HG03135 (cell line): ENCODE data around the gene VAV2.
A peak's percentile ranks its signal among the peaks of the same experiment; 100 is the strongest.
"Not testable (repeated sequence)": the region's sequence is repeated elsewhere in the genome, so short reads cannot be mapped to it uniquely, and the experiment has no call there.

Experiments used
- ATAC-seq: cut with Tn5 transposase; IDR thresholded peaks from one replicate; pipeline ENCODE4 v1.9.1; 2021; ENCODE audit warnings: mild to moderate bottlenecking, moderate library complexity; ENCODE audit not compliant: unreplicated experiment

The VAV2 gene

DNA sequence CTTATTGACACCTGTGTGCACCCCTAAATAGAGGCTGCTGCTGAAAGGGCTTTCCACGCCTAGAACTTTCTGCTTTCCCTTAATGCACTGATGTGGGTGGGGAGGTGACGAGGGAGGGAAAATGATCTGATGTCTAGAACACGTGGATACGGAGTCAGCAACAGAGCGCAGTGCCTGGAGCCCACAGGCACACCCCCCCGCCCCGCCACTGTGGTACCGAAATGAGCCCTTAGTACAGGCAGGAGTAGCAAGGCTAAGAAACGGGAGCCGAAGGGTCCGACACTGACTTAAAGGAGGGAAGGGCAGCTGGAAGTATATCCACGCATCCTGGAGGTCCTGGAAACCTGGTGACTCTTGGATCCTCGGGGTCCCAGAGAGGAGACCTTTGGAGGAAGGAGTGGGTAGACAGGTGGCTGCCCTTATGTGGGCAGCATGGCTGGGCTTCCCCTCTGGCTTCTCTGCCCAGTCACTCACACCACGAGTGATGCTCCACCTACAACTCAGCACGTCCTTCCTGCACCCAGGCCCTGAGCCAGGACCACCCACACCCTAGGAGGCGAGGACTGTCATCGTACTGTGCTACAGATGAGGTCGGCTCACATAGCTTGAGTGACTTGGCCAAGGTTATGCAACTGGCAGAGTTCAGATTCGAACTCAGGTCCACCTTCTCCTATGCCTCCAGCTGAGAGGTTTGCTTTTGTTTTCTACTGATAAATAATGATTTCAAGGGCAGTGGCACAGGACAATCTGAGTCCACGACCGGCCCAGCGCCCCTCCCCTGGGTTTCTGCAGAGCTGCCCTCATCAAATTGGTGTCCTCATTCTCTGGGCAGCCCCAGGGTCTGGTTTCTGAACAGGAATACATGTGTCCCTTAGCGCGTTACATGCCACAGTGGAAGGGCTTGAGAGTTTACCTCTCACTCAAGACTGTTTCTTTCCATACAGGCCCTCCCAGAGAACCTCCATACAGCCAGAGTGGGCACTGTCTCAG lies 4.7 kb upstream of the VAV2 start:
- no peak for ATAC-seq

DNA sequence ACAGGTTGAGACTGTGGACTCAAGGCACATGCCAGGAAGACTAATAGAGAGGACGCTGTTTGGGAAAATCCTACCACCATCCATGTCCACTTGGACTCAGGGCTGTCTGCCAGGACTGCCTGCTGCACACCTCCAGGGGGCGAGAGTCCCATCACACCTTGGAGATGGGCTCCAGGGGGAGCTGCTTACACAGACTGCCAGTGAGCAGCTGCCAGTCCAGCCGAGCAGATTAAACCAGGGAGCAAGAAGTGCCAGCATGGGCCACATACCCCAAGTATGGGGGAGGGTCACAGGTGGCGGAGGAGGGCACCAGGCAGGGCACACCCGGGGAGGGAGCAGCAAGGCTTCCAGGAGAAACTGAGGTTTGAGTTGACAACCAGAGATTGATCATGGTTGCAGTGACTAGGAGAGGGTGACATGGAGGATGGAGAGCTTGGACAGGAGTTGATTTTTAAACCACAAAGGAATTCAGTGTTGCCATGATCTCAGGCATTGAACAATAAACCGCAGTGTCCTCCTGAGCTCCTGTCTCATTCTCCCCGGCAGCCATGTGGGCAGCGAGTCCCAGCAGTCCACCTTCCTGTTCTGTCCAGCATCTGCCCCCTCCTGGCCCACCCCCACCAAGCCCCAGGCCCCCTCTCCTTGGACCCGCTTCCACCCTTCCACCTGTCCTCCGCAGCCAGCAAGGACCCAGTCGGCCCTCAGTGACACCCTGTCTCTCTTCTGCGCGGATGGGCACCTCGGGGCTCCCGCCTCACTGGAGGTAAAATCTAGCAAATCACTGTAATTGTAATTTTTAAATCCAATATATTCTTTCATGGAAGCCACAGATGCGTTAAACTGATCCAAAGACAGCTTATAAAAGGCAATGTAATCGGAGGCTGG lies 3.1 kb upstream of the VAV2 start:
- no peak for ATAC-seq

DNA sequence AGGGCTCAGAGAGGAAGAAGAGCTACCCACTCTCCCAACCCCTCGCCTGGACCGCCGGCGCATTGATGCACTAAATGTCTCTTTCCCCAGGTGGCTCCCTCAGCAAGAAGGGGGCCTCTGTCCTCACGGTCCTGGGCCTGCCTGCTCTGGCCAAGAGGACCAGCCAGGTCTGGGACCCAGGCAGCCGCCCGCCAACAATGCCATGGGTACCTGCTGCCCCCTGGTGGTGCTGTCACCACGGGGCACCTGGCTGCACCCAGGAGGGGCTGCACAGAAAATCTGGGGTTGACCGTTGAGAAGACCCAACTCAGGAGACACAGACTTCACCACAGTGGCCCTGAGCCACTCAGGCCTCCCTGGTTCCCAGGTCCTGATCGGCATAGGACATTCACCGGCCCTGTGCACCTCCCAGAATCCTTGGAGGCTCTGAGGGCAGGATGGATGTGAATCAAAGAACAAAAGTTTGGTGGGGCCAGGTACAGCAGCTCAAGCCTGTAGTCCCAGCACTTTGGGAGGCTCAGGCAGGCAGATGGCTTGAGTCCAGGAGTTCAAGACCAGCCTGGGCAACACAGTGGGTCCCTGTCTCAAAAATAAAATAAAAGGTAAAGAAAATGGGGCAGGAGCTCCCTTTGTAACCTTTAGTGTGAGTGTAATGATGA lies 2.4 kb upstream of the VAV2 start:
- ATAC-seq: no peak

DNA sequence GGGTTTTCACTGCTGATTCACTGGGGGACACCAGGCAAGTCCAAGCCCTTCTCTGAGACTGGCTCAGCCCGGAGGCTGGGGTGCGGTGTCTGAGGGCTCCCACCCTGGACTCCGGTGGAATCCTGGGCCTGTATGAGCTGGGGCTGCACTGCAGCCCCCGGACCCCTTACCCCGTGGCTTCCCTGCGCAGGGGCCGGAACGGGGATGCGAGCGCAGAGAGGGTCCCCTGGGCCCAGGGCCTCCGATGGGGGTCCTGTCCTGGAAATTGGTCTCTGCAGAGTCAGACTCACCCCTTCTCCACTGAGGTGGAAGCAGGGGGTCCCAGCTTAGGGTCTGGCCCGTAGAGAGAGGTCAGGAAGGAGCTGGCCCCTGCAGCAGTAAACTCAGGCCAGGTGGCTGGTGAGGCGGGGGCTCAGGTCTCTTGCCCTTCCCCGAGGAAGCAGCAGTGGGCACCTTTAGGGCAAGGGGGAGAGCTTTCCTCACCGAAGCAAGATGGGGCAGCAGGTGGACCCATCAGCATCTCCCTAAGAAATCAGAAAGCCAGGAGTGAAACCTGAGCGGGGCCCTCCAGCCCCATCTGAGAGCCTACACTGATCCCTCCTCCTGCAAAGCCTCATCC lies 1.6 kb upstream of the VAV2 start:
- no peak for ATAC-seq

DNA sequence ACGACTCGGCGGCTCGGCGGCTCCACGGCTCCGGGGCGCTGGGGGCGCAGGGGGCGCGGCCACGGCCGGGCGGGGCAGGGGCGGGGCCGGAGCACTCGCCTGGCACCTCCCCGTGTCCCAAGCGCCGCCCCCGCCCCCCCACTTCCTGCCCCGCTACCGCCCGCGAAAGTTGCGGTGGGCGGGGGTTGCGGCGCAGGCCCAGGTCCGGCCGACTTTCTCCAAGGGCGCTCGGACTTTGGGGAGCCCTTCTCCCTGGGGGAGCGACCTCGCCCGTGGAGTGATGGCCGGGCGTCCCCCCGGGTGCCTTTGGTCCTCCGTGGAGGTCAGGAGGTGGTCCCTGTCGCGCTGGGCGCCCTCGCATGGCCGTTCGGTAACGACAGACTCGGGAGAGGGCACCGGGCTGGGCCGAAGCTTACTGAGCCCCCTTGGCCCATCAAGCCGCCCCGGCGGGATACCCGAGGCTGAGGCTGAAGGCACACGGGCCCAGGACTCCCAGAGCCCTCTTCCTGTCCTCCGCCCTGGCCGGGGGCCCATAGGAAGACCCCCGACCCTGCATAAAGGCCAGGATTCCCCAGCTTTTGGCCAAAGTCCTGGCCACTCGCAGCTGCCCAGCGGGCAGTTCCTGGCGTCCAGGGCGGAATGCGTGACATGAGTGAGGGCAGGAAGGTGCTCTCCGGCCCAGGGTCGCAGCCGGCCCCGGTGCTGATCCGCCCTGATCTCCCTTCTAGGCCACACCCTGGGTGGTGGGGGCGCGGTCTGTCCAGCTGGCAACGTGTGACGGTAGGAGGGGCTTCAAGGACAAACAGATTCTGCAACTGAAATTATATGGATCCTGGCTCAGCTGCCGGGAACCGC lies 883 bp upstream of the VAV2 start:
- peak; percentile 42 for ATAC-seq

DNA sequence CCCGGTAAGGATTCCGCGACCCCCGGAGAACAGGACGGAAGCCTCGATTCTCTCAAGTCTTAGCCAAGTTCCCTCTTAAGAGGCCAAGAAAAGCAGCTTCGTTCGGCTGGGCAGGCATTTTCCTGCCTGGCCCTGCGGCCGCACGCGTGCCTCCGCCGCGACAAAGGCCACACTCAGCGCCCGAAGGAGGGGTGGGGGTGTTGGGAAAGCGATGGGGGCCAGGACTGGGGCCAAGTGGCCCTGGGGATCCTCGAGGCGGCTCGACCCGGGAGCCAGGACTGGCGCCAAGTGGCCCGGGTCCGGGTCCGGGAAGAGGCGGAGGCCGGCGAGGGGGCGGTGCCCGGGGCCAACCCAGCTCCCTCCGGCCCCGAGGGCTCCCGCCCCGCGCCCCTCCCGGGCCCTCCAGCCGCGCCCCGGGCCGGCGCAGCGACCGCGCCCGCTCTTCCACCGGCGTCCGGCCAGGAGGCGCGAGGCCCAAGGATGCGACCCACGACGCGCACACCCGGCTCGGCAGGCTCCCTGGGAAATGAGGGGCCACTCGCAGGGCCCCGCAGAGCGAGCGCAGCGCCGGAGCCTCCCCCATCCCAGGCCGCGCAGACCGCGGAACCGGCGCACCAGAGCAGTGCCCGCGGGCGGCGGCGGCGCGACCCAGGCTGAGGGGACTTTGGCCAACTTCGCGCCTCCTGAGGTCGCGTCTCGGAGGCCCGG lies 756 bp downstream of the VAV2 start:
- peak; percentile 10 for ATAC-seq

DNA sequence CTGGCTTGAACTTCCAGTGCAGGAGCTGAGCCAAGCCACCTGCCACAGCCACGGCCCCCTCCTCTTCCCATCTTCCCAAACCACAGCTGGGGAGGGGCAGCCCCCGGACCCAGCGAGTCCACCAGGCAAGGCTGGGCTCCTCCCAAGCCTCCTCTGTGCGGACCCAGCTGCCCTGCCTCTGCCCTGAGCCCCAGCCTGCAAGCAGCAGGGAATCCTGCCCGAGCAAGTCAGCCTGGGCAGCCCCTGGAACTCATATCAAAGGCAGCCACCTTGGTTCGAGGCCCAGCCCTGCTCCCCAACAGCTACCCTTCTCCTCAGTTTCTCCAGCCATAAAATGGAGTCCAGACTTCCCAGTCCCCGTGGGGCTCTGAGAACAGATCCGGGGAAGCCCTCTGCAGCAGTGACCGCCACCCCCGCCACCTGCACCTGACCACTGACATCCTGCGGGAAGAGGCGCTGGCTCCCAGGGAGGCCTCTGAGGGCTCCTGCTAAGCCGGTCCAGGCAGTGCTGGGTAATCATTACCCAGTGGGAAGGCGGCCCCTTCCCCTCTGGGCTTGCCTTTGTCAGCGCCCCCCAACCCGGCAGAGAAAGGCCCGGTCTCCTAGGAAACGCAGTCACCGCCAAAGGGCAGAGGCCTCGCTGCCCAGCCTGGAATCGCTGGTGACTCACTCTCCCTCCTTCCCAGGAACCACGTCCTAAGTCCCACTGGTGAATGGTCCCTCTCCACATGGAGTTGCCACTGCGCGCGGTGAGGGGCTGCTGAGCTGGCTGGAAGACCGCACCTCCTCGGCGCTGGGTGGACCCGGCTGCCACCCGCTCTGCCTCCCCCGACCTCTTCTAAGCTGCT lies 1.5 kb downstream of the VAV2 start:
- no peak for ATAC-seq

DNA sequence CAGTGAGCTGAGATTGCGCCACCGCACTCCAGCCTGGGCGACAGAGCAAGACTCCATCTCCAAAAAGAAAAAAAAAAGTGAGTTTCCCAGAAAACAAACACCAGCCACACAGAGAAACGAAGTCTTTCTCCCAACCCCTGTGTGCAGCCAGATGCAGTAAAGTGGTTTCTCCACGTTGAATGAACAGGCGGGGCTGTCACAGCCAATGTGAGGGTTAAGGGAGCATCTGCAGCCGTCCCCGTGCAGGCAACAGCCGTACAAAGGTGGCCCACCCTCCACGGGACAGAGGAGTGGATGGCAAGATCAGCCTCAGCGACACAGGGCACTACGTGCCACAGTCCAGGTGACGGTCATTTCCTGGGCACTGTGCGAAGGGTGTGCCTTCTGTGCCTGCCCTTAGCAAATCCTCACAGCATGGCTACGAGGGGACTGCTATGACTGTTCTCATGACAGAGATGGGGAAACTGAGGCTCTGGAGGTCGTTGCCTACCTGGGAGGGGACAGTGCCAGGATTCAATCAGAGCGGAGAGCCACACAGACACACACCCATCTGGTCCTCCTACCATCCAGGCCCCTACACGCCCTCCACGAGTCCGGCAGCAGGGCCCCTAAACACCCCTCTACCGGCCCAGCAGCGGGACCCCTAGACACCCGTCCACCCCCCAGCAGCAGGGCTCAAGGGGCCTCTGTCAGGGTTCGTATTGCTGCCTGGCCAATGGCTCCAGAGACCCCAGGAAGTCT lies 2.3 kb downstream of the VAV2 start:
- no peak for ATAC-seq

DNA sequence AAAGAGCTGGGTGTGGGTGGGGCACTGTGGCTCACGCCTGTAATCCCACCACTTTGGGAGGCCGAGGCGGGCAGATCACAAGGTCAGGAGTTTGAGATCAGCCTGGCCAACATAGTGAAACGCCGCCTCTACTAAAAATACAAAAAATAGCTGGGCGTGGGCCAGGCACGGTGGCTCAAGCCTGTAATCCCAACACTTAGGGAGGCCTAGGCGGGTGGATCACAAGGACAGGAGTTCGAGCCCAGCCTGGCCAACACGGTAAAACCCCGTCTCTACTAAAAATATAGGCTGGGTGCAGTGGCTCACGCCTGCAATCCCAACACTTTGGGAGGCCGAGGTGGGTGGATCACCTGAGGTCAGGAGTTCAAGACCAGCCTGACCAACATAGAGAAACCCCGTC lies 3.4 kb downstream of the VAV2 start:
- ATAC-seq: not testable (repeated sequence)

DNA sequence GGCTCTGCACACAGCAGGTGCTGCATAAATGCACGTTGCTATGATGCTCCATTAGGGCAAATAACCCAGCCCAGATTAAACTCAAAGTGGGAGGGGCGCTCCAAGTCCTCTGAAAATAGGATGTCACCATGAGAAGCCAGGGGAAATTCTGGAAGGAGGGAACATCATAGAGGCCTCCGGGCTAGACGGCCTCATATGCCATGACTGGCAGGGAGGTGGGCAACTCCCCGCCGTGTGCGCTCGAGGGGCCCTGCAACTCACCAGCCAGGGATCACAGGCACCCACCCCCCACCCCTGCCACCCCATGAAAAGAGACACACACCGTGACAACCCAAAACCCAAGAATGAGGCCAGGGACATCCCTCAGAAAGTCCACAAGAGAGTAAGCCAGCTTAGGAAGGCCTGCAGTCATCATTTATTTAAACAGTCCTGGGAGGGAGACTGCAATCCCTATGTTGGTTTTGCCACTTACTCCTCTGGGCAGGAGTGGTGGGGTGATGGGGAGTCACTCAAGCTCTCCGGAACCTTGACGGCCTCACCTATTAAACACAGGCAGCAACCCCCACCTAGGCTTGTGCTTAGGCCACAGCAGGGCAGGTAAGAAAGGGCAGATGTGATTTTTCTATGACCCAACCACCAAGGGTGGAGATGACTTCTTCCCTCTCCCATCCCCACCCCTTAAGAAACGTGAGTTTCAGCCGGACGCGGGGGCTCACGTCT lies 4.0 kb downstream of the VAV2 start:
- no peak for ATAC-seq

DNA sequence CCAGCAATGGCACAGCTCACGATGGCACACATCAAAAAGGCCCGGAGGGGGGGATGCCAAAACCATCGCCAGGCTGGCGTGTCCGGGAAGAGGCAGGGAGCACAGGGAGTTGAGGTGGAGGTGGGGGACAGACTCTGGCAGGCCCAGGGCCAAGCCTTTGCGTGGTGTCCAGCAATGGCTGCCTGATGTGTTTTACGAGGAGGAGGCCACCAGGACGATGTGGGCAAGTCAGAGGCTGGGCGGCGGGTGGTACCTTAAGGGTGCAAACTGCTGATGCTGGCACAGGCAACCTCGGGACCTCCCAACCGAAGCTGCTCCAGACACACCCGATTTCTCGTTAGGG lies 4.7 kb downstream of the VAV2 start:
- no peak for ATAC-seq

DNA sequence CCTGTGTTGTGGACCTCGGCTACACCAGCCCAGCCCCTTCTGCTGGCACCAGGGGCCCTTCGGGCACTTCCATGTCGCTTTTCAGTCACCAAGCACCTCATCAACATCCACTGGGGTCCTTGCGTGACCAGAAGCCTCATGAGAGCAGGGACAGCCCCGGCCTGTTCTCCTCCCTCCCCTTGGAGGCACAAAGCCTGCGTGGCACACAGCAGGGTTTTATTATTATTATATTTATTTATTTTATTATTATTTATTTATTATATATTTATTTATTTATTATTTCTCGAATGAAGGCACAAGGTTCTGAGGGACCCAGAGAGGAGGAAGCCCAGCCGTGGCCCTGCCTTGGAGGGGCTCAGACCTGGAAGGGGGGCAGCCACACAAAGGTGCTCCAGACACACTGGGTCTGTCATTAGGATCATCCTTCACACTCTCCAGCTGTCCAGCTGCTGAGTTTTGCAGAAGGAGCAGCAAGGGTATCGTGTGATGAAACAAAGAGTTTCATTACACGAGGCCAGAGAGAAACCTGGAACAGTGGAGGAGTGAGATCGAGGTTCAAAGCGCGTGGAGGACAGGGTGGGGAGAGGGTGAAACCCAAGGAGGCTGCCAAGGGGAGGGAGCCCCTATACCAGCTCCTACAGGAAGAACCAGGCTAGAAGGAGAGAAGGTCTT lies 5.2 kb downstream of the VAV2 start:
- ATAC-seq: no peak

DNA sequence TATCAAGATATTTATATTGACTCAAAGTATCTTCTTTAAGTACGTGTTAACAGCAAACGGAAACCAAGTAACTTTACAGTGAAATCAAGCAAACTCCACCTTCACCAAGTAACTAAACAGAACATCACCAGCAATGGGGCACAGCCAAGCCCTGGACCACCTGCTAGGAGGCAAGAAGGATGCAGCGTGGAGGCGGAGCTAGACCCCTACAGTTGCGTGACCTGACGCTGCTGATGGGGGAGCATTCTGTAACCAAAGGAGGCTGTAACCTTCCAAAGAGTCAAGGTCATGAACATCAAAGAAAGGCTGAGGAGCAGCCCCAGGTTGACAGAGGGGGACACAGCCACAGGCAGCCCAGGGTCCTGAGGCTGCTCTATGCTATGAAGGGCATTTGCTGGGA lies 6.1 kb downstream of the VAV2 start:
- ATAC-seq: no peak

DNA sequence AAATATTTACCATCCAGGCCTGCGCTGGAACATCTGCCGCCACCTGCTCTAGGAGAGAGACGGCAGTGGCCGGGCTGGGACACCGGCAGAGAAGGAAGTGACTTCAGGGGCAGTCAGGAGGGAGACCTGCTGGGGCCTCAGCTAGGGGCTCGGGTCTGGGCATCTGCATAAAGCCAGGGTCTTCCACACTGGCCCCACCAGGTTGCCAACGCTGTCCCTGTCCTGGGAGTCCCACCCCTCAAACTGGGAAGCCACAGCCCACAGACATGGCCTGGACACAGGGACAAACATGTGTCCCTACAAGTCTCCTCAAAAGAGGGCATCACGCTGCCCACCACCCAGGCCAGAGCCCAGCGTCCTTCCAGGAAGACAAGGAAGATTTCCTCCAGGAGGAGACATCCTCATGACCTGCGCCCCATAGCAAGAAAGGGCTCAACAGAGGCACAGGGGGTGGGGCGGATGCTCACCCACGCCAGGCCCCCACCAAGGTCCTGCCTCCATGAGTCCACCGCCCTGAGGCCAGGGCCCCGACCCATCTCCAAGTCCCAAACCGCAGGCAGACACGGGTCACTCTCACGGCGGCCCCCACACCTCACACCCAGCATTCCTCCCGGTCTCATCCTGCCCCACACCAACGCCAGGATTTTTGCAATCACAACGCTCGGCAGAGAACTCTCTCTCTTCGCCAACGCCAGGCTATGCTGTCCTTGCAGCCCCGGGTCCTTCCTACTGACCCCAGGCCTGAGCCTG lies 9.0 kb downstream of the VAV2 start:
- ATAC-seq: no peak

DNA sequence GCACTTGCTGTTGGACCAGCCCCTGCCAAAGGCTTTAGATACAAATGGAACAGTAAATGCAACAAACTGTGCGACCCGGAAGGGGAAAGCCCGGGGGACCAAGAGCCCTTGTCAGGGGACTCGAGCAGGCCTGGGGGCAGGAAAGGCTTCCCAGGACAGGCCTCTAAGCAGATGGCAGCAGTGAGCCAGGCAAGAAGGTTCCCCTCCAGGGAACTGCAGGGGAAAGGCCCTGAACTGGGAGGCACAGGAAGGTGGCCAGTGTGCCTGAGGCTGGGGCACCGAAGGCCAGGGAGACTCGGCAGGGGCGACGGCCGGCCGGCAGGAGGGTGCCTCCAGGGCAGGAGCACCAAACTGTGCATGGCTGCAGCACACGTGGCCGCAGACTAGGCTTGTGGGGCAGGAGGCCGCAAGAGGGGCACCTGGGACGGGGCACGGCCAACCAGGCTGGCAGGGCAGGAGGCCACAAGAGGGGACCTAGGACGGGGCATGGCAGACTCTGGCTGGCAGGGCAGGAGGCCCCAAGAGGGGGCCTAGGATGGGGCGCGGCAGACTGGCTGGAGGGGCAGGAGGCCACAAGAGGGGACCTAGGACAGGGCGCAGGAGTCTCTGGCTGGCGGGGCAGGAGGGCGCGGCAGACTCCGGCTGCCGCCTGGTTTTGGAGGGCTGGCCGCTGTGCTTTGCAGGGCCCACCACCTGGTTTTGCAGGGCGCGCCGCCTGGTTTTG lies 10.0 kb downstream of the VAV2 start:
- ATAC-seq: no peak
